ENCODE measurements around the gene RBX1. TPM values are rescaled to one million over a fixed set of nuclear protein-coding genes. Genes with fewer than 3 reads are reported as not detected.

RBX1 gene
- total RNA-seq, 2 donors from 2014 or later, result 64.1 to 64.6 TPM

- Mint-ChIP-seq H3K4me3 (no peak overlapping the region), H3K9me3 (no peaks in the 10 kb centered on the region), H3K27me3 (ENCODE audit: insufficient read depth) (no peaks in the 10 kb centered on the region), H3K4me1 (no peaks in the 10 kb centered on the region), H3K27ac (no peak overlapping the region), H3K36me3 (ENCODE audit: low read depth) (peaks cover 49% of the 10 kb centered on the region)
- TF ChIP-seq, protein P1, sequence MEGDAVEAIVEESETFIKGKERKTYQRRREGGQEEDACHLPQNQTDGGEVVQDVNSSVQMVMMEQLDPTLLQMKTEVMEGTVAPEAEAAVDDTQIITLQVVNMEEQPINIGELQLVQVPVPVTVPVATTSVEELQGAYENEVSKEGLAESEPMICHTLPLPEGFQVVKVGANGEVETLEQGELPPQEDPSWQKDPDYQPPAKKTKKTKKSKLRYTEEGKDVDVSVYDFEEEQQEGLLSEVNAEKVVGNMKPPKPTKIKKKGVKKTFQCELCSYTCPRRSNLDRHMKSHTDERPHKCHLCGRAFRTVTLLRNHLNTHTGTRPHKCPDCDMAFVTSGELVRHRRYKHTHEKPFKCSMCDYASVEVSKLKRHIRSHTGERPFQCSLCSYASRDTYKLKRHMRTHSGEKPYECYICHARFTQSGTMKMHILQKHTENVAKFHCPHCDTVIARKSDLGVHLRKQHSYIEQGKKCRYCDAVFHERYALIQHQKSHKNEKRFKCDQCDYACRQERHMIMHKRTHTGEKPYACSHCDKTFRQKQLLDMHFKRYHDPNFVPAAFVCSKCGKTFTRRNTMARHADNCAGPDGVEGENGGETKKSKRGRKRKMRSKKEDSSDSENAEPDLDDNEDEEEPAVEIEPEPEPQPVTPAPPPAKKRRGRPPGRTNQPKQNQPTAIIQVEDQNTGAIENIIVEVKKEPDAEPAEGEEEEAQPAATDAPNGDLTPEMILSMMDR (conservative IDR thresholded peaks at IDR 0.05), result peak; percentile 83
- Histone ChIP-seq H3K4me3 (ENCODE audit: low read length) (no peak overlapping the region), H3K27ac (ENCODE audit: low read depth, low read length) (no peak overlapping the region), H3K9me3 (ENCODE audit: control insufficient read depth, low read length) (no peaks in the 10 kb centered on the region), H3K9ac (ENCODE audit: extremely low read depth, low read length, poor library complexity, severe bottlenecking) (no peak overlapping the region), H3K4me1 (ENCODE audit: control insufficient read depth, insufficient read depth, low read length) (no peaks in the 10 kb centered on the region), H3K36me3 (ENCODE audit: control insufficient read depth, insufficient read depth, low read length) (peaks cover 64% of the 10 kb centered on the region), H3K27me3 (ENCODE audit: control insufficient read depth, insufficient read depth, low read length, poor library complexity, severe bottlenecking) (no peaks in the 10 kb centered on the region)
- 91 to 92% methylated on average over 4 of the region's 5 CpGs for WGBS, 2 experiments (ENCODE audit: insufficient coverage in 1 of 2, insufficient read length in 1 of 2)
- no peak for DNase-seq
Observed at GRCh38 chr22:40922484-40923303, 28.5 kb upstream of the RBX1 start.

DNA sequence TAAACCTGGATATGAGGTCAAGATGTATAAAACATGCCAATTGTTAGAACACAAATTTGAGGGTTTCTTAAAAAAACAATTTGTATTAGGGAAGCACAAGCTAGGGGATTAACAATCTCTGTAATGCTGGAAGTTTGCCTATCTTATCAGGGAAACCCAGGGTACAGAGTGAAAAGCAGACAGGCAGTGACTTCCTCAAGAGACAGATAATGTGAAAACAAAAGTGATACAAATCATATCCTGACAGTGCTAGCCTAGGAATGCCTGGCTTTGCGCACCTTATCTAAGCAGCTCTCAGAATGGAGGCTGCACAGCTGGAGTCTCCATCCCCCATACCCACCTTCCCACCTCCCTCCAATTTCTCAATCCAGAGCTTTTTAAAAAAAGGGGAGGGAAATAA, 22.5 kb upstream of the RBX1 start:
- no peak overlapping the region for H3K9ac ChIP-seq (ENCODE audit: extremely low read depth, low read length, poor library complexity, severe bottlenecking)
- no peaks in the 10 kb centered on the region for H3K4me1 ChIP-seq (ENCODE audit: control insufficient read depth, insufficient read depth, low read length)
- Mint-ChIP-seq H3K4me1 (peaks cover 9% of the 10 kb centered on the region), H3K27ac (no peak overlapping the region), H3K36me3 (ENCODE audit: low read depth) (peaks cover 37% of the 10 kb centered on the region), H3K27me3 (ENCODE audit: insufficient read depth) (no peaks in the 10 kb centered on the region), H3K9me3 (no peaks in the 10 kb centered on the region), H3K4me3 (no peak overlapping the region)
- H3K4me3 ChIP-seq (ENCODE audit: low read length), result no peak overlapping the region
- peaks cover 54% of the 10 kb centered on the region for H3K36me3 ChIP-seq (ENCODE audit: control insufficient read depth, insufficient read depth, low read length)
- no peak for DNase-seq
- no peaks in the 10 kb centered on the region for H3K27me3 ChIP-seq (ENCODE audit: control insufficient read depth, insufficient read depth, low read length, poor library complexity, severe bottlenecking)
- H3K27ac ChIP-seq (ENCODE audit: low read depth, low read length), result no peak overlapping the region
- WGBS, 2 experiments (ENCODE audit: insufficient coverage in 1 of 2, insufficient read length in 1 of 2), result 60% methylated on average over 1 of the region's 1 CpG
- TF ChIP-seq, protein P1 (conservative IDR thresholded peaks at IDR 0.05), result no peak
- H3K9me3 ChIP-seq (ENCODE audit: control insufficient read depth, low read length), result no peaks in the 10 kb centered on the region

GRCh38 chr22:40932396-40932795, 18.8 kb upstream of the RBX1 start:
- Mint-ChIP-seq H3K9me3 (no peaks in the 10 kb centered on the region), H3K4me1 (peaks cover 9% of the 10 kb centered on the region), H3K27me3 (ENCODE audit: insufficient read depth) (no peaks in the 10 kb centered on the region), H3K36me3 (ENCODE audit: low read depth) (peaks cover 24% of the 10 kb centered on the region), H3K27ac (no peak overlapping the region), H3K4me3 (no peak overlapping the region)
- H3K27ac ChIP-seq (ENCODE audit: low read depth, low read length), result no peak overlapping the region
- no peaks in the 10 kb centered on the region for H3K9me3 ChIP-seq (ENCODE audit: control insufficient read depth, low read length)
- TF ChIP-seq, protein P1 (conservative IDR thresholded peaks at IDR 0.05), result no peak
- 95 to 100% methylated on average over 1 of the region's 2 CpGs for WGBS, 2 experiments (ENCODE audit: insufficient coverage in 1 of 2, insufficient read length in 1 of 2)
- no peaks in the 10 kb centered on the region for H3K4me1 ChIP-seq (ENCODE audit: control insufficient read depth, insufficient read depth, low read length)
- no peak for DNase-seq
- no peak overlapping the region for H3K9ac ChIP-seq (ENCODE audit: extremely low read depth, low read length, poor library complexity, severe bottlenecking)
- peaks cover 30% of the 10 kb centered on the region for H3K36me3 ChIP-seq (ENCODE audit: control insufficient read depth, insufficient read depth, low read length)
- no peaks in the 10 kb centered on the region for H3K27me3 ChIP-seq (ENCODE audit: control insufficient read depth, insufficient read depth, low read length, poor library complexity, severe bottlenecking)
- no peak overlapping the region for H3K4me3 ChIP-seq (ENCODE audit: low read length)
